HTR-8/SVneo (cell line): ENCODE measurements around the gene SIK3.

ENCODE experiments used
- DNase-seq: peaks from one replicate; pipeline ENCODE4 v3.0.0; 2011; ENCODE audit warnings: low spot score, mixed read lengths; ENCODE audit not compliant: insufficient read length
- FAIRE-seq: peaks from 2 replicates; lab custom pipeline; 2011; peaks lifted over from hg19 to GRCh38; lab: Jason Lieb, UNC

SIK3 gene

DNA sequence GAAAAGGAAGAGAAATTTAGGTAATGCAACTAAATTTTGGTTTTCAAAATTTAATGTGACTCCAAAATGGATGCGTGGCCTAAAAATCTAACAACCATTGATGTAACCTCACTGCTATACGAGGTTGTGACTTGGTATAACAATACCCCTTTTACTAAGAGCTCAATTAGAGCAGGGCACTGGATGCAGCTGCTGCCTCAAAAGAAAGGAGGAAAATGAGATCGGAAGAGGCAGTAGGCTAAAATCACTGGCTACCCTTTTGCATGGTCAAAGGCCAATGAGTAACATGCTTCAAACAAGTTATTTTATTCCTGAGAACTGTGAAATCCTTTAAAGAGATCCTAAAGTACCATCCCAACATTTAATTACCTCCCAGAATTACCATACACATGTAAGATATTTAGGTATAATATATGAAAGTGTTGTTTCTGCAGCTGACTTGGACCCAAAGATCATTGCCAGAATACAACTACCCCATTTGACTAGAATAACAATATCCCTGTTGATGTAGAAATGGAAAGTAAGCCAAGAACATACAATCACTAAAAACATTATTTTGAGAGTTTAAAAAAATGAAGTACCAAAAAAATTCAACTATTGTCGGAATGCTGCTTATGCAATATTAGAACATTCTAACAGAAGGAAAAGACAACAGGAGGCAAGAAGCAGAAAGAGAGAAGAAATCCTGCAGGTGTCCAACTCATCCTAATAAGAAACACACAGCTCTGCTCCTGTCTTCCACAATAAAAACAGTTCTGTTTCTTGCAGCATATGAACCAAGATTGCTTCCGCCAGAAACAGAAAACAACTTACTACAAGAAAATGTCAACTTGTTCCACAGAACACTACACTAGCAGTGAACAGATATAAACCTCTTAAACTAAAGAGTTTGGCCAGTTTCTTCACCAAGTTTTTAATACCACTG lies 15.0 kb downstream of the SIK3 start:
- DNase-seq: no peak
- FAIRE-seq: no peak

DNA sequence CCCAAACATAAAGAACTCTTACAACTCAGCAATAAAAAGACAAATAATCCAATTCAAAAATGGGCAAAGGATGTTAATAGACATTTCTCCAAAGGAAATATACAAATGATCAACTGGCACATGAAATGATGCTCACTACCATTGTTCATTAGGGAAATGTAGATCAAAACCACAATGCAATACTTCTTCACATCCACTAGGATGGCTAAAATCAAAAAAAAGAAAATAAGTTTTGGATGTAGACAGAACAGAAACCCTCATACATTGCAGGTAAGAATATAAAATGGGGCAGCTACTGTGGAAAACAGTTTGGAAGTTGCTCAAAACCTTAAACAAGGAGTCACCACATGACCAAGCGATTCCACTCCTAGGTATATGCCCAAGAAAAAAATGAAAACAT lies 16.3 kb downstream of the SIK3 start:
- FAIRE-seq (no peak), DNase-seq (no peak)

DNA sequence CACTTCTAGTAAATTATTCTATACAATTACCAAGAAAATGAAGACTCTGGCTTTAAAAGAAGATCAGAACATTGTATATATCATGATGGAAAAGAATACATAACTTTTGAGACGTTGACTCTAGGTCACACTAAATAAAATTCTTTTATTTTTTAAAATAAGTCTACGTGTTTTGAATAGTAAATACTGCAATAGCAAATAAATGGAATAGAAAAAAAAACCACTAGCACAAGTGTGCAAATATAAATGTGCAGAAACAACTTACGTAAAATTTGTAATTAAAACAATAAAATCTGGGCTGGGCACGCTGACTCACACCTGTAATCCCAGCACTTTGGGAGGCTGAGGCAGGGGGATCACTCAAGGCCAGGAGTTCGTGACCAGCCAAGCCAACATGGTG lies 17.9 kb downstream of the SIK3 start:
- FAIRE-seq (no peak), DNase-seq (no peak)

DNA sequence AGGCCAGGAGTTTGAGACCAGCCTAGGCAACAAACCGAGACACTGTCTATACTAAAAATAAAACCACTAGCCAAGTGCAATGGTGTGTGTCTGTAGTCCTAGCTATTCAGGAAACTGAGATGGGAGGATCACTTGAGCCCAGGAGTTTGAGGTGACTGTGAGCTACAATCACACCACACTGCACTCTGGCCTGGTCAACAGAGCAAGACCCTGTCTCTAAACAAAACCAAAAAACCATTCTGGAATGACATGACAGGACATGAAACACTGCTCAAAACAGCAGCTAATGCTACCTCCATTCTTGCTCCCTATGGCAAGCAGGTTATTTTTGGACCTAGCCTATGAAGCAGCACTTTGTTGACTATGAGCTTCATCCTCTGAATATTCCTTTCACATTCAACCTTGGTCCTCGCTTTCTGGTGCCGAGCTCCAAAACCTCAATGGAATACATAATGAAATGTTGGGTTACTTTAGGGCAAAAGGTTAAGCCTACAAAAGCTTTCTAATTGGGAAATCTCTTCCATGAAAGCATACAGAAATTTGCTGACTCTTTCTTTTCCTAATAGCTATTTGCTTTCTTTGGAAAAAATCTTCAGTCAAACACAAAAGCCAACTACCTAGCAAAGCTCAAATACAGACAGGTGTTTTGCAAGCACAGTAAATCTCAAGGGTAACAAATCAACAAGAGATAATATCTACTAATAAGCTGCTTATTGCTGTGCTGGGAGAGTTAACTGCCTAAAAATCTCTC lies 21.1 kb downstream of the SIK3 start:
- FAIRE-seq: no peak
- no peak for DNase-seq

DNA sequence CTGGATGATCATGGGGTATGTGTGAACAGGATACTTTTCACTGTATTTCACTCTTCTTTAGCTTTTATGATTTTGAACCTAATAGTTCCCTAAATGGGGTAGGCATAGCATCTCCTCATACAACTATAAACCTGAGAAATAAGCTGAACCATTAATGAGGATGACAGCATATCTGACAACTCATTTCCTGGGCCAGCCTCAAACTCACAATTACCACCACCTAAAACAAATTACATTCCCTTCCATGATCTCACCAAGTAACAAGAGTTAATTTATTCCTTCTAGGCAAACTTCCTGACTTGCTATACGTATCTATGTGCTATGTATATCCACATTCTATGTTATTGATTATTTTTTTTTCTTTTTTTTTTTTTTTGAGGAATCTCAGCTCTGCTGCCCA lies 23.0 kb downstream of the SIK3 start:
- DNase-seq (no peak), FAIRE-seq (no peak)

DNA sequence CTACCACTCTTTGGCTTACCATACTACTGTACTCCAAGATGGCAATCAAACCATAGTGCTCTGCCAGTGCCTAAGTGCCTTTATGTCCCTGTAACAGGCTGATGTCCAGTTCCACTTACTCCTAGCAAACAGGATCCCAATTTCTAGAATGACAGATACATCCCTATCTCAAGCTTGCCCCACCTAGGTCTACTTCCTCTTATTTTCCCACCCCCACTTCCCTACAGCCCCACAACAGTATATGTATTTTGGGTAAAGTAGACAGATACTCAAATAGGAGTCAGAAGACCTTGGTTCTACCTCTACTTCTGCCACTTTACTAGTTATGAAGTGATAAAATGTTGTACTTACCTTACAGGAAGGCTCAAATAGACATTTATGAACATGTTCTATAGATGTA lies 24.1 kb downstream of the SIK3 start:
- FAIRE-seq (no peak), DNase-seq (no peak)

DNA sequence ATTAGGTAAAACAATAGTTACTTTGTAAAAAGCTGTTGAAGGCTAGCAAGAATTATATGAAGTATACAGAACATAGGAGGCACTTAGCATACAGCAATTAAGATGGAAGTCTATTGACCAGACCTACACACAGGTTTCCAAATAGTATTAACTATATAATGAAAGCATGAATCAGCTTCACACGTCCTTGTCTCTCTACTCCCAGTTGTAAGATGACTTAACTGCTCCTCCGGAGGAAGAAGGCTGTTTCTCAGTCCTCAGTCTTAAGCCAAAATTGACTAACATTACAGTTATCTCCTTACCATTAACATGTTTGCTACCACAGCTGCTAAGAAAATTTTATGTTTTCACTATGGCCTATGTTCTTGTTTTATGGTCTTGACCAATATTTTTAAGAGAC lies 24.7 kb downstream of the SIK3 start:
- FAIRE-seq (no peak), DNase-seq (no peak)

DNA sequence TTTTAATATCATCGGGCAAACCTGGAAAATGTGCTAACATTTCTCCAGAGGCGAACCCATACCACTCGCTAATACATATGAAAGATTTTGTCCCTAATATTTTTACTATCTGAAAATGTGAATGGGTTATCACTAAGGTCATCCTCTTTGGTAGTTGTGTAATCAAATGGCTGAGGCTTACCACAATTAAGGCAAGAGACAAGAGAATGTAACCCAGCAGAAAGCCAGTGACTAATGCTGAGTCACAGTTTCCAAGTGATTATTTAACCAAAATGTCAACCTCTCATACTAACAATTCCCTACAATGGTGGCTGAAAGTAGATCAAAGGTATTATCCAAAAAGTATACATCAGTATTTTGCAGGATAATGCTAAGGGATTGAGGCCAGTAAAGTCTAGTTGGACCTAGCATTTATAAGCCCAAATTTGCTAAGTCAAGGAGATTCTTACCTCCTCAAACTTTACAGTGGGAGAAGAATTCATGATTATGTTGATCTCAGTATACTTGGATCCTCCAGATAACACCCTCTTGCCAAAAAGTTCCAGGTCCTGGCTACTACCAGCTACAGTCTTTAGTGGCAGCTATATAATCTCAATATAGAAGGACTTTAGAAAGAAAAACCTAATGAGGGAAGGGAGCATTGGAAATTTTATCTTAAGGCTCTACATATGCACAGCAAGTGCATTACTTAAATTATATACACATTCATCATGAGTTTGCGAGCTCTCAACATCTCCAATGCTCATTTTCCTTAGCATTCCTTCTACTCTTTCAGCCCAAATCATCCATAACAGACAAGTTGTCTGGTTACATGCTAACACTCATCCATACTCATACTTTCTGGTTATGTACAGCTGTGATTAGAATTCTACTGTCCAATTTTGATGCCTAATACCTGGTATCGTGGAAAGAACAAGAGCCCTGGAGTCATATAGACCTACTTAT lies 25.4 kb downstream of the SIK3 start:
- FAIRE-seq: peak; percentile 58
- DNase-seq: peak; percentile 78

DNA sequence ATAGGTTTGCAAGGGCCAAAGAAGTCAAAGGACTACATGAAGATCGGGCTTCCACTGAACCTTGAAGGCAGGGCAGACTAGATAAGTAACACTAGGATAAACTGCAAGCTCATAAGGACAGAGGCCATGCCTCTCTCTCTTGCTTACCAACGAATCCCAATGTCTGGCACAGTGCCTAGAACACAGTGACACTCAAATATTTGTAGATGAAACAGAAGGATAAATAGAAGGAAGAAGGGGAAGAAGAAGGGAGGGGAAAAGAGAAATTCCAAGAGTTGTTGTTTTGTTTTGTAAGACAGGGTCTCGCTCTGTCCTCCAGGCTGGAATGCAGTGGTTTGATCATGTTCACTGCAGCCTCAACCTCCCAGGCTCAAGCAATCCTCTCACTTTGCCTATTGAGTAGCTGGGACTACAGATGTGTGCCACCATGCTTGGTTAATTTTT lies 26.9 kb downstream of the SIK3 start:
- no peak for FAIRE-seq
- no peak for DNase-seq

DNA sequence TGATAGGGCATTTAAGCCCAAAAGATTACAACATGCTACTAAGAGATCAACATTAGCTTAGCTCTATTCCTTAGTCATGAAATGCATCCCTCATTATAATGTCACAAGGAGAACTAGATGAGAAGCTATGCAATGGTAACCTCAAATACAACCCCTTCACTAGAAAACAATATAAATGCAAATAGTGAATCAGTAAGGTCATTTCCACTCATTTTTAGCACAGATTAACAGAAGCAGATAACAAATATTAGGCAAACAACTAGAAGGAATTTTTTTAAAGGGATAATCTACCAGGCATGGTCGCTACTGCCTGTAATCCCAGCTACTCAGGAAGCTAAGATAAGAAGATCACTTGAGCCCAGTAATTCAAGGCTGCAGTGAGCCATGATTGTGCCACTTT lies 28.2 kb downstream of the SIK3 start:
- no peak for FAIRE-seq
- no peak for DNase-seq

DNA sequence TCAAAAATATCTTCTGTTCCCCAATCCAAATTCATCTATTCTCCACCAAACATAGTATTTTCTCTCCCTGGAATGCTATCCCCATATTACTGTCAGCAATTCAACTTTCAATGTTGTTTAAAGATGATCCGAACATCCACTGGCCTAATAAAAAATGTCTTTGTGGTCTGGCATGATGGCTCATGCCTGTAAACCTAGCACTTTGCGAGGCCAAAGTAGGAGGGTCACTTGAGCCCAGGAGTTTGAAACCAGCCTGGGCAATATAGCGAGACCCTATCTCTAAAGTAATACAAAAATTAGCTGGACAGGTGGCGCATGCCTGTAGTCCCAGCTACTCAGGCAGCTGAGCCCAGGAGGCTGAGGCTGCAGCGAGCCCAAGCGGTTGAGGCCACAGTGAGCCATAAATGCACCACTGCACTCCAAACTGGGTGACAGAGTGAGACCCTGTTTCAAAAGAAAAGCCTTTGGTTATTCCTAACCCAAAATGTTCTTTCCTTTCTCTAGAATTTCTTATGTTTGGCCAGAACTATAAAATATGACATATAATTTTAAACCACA lies 29.8 kb downstream of the SIK3 start:
- DNase-seq: no peak
- FAIRE-seq: no peak

DNA sequence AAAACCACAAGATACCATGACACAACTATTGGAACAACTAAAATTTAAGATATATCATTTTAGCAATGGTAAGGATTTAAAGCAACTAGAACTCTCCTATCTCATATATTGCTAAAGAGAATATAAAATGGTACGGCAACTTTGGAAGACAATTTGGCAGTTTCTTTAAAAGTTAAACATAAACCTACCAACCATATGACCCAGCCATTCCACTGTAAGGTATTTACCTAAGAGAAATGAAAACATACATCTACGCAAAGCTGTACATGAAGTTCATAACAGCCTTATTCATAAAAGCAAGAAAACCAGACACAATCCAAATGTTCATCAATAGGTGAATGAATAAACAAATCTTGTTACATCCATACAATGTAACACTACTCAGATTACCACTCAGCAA lies 31.3 kb downstream of the SIK3 start:
- no peak for FAIRE-seq
- DNase-seq: no peak

DNA sequence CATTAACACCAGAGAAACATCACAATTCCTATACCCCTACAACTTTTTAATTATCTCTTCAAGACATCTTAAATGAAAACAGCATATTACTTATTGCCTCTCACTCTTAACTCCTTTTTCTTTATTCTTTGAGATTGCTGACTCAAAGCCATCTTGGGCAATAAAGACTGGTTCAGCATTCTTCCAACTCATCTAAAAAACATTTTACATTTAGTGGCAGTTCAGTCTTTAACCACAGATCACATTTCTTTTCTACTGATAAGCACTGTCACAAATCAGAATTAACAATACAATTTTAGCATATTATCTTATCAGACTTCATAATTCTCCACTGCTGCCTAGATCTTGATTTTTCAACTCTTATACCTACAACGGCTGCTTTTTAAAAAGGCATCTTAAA lies 34.0 kb downstream of the SIK3 start:
- FAIRE-seq (no peak), DNase-seq (no peak)

DNA sequence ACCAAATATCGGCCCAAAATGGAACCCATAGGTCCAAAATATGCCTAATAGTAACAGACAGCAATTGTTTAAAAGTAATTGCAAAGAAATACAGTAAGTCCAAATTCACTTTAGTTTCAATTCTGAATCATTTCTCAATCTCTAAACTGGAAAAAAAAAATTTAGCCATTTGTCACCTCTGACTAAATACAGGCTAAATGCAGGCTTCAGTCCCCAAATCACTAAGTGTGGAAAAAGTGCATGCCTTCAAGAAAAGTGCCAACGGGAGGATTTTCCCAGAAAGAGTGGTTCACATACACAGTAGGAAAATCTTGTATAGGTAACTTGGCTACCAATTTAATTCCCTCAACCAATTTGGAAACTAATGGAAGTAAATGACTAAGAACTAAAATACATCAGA lies 35.7 kb downstream of the SIK3 start:
- FAIRE-seq (no peak), DNase-seq (no peak)

DNA sequence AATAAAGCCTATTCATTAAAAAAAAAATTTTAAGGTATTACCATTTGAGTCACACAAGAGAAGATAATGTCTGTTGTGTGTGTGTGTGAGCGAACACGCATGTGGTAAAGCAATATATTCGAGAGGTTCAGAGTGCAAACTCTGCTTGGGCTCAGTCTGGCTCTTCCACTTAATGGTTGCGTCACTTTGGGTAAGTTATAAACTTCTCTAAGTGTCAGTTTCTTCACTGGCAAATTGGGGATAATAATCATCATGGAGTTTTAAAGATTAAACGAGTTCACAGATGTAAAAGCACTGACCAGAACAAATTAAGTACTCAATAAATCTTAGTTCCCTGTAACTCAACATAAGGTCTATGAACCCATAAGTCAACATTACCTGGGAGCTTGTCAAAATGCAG lies 37.0 kb downstream of the SIK3 start:
- no peak for DNase-seq

DNA sequence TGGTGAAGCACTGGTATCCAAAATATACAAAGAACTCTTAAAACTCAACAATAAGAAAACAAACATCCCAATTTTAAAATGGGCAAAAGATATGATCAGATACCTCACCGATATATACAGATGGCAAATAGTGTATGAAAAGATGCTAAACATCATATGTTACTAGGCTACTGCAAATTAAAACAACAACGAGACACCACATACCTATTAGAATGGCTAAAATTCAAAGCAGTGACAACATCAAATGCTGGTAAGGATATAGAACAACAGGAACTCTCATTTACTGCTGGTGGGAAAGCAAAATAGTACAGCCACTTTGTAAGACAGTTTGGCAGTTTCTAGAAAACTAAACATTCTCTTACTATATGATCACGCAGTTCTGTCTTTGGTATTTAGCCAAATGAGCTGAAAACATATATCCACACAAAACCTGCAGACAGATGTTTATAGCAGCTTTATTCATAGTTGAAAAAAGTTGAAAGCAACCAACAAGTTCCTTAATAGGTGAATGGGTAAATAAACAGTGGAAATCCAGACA lies 38.5 kb downstream of the SIK3 start:
- FAIRE-seq (no peak), DNase-seq (no peak)

More for the DNA sequence above, 37.0 kb downstream of the SIK3 start:
- FAIRE-seq: no peak

DNA sequence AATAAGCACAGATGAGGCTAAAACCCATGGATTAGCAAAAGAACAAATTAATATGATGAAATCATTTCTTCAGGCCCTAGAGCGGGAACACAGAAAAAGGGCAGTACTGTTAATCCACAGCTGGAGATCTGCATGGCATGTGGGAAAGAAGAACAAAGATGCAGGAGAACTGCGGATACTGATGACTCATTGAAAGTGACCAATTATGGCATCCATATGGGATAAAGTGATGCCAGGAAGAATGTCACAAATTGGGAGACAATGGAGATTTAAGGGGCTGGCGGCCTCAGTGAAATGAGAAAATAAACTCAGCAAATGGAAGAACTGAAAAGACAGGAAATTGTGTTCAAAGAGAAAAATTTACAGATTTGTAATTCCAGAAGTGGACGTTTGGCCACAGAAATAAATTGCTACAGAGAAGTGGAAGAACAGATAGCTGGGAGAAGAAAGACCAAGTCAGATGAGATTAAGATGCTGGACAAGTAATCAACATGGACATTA lies 39.4 kb downstream of the SIK3 start:
- FAIRE-seq (no peak), DNase-seq (no peak)

DNA sequence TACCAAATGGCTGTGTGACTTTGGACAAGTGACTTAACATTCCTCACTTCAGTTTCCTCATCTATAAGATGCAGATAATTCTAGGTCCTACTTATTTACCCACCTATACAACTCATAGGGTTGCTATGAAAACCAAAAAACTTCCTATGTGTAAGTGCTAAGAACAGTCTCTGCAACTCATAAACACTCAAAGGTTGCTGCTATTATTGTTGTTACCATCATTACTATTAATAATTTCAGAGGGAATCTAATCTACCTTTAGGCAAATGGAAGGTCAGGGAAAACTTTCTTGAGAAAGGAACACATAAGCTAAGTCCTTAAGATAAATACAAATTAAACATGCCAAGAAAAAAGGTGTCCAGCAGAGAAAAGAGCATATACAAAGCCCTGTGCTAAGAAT lies 40.5 kb downstream of the SIK3 start:
- no peak for DNase-seq
- FAIRE-seq: no peak

DNA sequence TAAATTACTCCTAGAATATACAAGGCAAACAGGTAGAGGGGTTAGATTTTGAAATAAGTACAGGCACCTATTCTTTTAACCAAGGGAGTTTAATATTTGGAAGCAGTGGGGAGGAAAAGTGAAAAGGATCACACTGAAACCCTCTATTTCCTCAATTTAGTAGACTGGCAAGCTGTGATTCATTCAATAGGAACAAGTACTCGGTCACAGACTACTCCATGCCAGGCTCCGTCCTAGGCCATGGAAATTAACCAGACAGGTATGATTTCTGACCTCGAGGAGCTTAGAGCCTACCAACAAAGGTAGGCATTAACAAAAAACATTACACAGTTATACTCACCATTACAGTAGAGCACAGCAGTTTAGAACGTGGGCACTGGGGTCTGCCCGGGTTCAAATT lies 40.9 kb downstream of the SIK3 start:
- FAIRE-seq: no peak
- no peak for DNase-seq

DNA sequence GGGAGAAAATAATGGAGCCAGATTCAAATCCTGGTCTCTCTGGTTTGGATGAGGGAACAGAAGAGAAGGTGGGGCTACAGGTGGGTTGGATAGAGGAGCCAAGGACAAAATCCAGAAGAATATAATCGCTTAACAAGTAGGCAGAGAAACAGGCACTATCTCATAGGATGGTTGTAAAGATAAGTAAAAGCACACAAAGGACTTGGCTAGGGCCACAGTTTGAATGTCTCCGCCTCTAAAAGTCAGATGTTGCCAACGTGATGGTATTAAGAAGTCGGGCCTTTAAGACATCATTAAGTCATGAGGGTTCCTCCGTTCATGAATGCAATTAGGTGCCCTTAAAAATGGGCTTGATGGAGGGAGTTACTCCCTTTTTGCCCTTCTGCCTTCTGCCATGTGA lies 42.8 kb downstream of the SIK3 start:
- FAIRE-seq (no peak), DNase-seq (no peak)
